ENCODE results near the gene MED8. TPM values are rescaled to one million over a fixed set of nuclear protein-coding genes. Genes with fewer than 3 reads are reported as not detected.
"Not testable (repeated sequence)": the region's sequence is repeated elsewhere in the genome, so short reads cannot be mapped to it uniquely, and the experiment has no call there.

MED8 gene
- total and polyA plus RNA-seq, 2 of the 8 experiments (the other 6 are each of a cell fraction or from before 2014, with no cell fraction given), result 7.0 to 20.6 TPM

GRCh38 chr1:43400441-43400840 lies 10.8 kb upstream of the MED8 start:
- peaks cover 0 to 12% (median 3%) of the 10 kb centered on the region in 4 experiments; a peak in 4 of 8 replicates for H3K36me3 ChIP-seq (ENCODE audit: control insufficient read depth in 2 of 4, insufficient read depth in 4 of 4, low read length in 3 of 4)
- ChIA-PET CTCF (ENCODE audit: partially characterized antibody) (interaction anchor here (0.7 to 4.5 kb wide), 8 partner anchors 11 to 173 kb away, joined by 3 to 21 read pairs (median 4); no protein-coding TSS in a partner anchor), POLR2A (ENCODE audit: partially characterized antibody) (interaction anchor here (1.1 to 1.7 kb wide), 2 partner anchors 10 to 42 kb away, joined by 4 read pairs; partner anchors contain the start of genes CDC20 and SZT2)
- not testable (repeated sequence) for H2BK15ac ChIP-seq (ENCODE audit: low read length); H3K4me3 ChIP-seq (ENCODE audit: extremely low read depth in 1 of 4, insufficient read depth in 2 of 4, low read depth in 3 of 4, low read length in 4 of 4); H3K4me2 ChIP-seq (ENCODE audit: insufficient read depth in 1 of 2, low read depth in 2 of 2, low read length in 2 of 2); H3K23me2 ChIP-seq (ENCODE audit: low read depth, low read length); H4K5ac ChIP-seq (ENCODE audit: insufficient read length, low read depth, low read length); H3K14ac ChIP-seq (ENCODE audit: insufficient read length); H4K8ac ChIP-seq (ENCODE audit: extremely low read depth, insufficient read depth, low read length); H3K9me3 ChIP-seq (ENCODE audit: insufficient read depth in 2 of 2, low read depth in 1 of 2, low read length in 1 of 2); H3K56ac ChIP-seq (replicated peaks; ENCODE audit: insufficient read length, low read depth, low read length); H3K18ac ChIP-seq (ENCODE audit: extremely low read depth, low read length); H3K4me1 ChIP-seq (replicated peaks in 1 of 4; ENCODE audit: control insufficient read depth in 3 of 4, insufficient read depth in 4 of 4, low read length in 3 of 4); H2AFZ ChIP-seq (ENCODE audit: low read length); H3K4ac ChIP-seq (replicated peaks; ENCODE audit: insufficient read length, low read depth, low read length); H3K79me1 ChIP-seq (ENCODE audit: low read depth, low read length); H3K79me2 ChIP-seq (ENCODE audit: control insufficient read depth in 1 of 2, insufficient read depth in 2 of 2, low read length in 2 of 2); H2AK5ac ChIP-seq (ENCODE audit: low read depth, low read length); H2BK12ac ChIP-seq (ENCODE audit: low read depth, low read length); H4K91ac ChIP-seq (replicated peaks; ENCODE audit: insufficient read length, low read length); H3K27ac ChIP-seq (ENCODE audit: low read depth, low read length); H2BK20ac ChIP-seq (ENCODE audit: low read length); H2BK5ac ChIP-seq (ENCODE audit: low read depth, low read length); FAIRE-seq; H3K9ac ChIP-seq (replicated peaks in 1 of 4; ENCODE audit: extremely low read depth in 1 of 4, low read depth in 3 of 4, low read length in 3 of 4); DNase-seq (ENCODE audit: low read depth in 1 of 2, low spot score in 2 of 2); H3K23ac ChIP-seq (ENCODE audit: insufficient read length); H2BK120ac ChIP-seq (replicated peaks; ENCODE audit: low read depth, low read length); H4K20me1 ChIP-seq (replicated peaks in 1 of 2; ENCODE audit: control insufficient read depth in 1 of 2, insufficient read depth in 2 of 2, low read length in 2 of 2); H3K27me3 ChIP-seq (replicated peaks in 1 of 4; ENCODE audit: control insufficient read depth in 3 of 4, extremely low read depth in 1 of 4, insufficient read depth in 3 of 4, low read length in 3 of 4)
- WGBS, 2 experiments (ENCODE audit: extremely low coverage in 1 of 2, insufficient coverage in 1 of 2, insufficient read length in 1 of 2, insufficient replicate concordance in 2 of 2, low coverage in 1 of 2, low lambda C conversion rate in 2 of 2, missing lambda C conversion rate in 1 of 2), result 92% methylated on average over 8 of the region's 9 CpGs; no CpG with 5 or more reads in 1 of the 2 experiments

Measured in H1 (cell line).